ENCODE measurements around the gene KPNB1. TPM values are rescaled to one million over a fixed set of nuclear protein-coding genes. Genes with fewer than 3 reads are reported as not detected.

KPNB1 gene
- total RNA-seq, 1 experiment from 2014 or later: 237 TPM

DNA sequence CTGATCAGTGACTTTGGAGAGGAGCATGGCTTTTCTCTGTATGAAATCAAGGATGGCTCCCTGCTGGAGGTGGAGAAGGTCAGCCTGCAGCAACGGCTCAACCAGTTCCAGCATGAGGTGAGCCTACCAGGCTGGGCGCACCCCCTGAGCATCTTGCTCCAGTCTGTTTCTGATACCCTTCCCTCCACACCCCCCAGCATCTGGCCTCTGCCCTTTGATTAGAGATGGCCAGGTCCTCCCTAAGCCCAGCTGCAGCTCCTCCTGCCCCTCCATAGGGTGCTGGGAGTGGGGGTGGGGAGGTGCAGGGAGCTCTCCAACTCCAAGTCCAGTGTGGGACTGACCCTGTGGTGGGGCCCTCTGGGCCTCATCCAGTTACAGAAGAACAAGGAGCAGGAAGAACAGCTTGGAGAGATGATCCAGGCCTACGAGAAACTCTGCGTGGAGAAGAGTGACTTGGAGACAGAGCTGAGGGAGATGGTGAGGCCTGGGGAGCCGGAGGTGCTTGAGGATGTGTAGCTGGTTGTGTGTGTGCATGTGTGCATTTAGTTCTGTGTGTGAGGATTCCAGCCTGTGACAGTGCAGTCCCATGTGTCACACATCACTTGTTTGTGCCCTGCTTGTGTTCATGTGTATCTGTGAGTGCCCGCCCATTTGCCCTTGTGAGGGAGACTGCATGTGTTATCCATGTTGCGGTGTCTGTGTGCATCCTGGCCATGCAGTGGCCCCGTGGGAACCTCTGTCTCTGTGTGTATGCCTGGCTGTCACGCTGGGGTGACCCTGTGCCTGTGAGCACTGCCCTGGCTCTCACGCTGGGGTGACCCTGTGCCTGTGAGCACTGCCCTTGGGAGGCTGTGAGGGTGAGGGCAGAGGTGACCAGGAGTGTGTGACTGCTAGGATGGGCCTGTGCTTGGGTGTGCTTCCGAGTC lies 47.3 kb downstream of the KPNB1 start:
- no peak for DNase-seq (ENCODE audit: low read depth)

DNA sequence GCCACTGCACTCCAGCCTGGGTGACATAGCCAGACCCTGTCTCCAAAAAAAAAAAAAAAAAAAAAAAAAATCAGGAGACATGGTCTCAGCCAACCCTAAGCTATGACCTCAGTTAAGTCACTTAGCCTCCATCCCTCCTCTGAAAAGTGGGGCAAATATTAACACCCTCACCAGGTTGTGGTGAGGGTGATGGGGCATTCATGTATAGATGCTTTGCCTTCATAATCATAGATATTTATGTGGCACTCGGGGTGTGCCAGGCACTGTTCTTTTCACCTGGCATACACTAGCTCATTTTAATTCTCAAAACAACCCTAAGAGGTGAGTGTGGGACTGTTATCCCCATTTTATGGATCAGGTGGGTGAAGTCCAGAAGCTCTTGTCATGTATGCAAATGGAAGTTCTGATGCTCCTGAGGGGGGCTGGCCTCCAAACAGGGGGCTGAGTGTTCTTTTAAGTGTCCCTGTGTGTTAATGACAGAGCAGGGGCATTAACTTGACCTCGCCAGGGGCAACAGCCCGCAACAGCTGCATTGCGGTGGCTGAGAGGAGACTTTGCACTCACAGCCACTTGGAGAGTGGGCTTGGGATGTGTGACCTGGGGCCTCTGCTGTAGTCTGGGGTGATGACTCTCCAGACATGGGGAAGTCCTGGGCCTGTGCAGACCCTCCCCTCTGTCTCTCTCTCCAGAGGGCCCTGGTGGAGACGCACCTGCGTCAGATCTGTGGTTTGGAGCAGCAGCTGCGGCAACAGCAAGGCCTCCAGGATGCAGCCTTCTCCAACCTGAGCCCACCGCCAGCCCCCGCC lies 48.4 kb downstream of the KPNB1 start:
- no peak for DNase-seq (ENCODE audit: low read depth)

DNA sequence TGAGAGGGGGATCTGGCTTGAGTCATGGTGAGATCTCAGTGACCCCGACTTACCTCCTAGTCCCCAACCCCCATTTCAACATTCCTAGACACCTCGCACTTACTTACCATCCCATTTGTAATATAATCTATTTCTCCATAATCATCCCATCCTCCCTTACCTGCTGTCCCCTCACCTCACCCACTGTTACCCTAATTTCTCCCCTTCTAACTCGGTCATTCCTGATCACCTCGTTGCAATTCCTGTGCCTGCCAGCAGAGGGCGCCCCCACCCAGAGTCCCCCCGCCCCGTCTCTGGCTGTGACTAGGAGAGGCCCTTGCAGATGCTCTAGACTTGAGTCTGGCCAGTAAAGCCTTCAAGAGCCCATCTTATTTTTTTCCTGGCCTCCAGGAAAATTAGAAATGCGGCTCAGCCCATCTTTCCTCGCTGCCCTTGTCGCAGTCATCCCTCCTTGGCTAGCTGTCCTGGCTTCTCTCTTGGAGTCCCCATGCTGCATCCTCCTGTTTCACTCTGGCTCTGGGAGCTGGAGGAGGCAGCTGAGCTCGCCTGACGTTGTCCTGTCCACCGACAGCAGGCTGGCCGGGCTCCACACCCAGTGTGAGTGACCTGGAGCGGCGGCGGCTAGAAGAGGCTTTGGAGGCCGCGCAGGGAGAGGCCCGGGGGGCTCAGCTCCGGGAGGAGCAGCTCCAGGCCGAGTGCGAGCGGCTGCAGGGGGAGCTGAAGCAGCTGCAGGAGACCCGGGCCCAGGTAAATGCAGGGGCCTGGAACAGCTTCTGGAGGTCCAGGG lies 49.2 kb downstream of the KPNB1 start:
- peak; percentile 32 for DNase-seq (ENCODE audit: low read depth)

DNA sequence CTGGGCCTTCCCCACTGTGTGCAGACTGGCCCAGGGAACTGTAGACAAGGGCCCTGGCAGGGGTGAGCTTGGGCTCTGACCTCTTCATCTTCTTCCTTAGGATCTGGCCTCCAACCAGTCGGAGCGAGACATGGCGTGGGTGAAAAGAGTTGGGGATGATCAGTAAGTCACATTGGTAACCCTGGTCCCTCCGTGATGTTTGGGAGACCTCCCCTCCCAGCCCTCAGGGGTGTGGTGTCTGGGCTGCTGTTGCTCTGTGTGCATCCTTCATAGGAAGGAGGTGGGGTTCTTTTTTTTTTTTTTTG lies 49.8 kb downstream of the KPNB1 start:
- no peak for DNase-seq (ENCODE audit: low read depth)

DNA sequence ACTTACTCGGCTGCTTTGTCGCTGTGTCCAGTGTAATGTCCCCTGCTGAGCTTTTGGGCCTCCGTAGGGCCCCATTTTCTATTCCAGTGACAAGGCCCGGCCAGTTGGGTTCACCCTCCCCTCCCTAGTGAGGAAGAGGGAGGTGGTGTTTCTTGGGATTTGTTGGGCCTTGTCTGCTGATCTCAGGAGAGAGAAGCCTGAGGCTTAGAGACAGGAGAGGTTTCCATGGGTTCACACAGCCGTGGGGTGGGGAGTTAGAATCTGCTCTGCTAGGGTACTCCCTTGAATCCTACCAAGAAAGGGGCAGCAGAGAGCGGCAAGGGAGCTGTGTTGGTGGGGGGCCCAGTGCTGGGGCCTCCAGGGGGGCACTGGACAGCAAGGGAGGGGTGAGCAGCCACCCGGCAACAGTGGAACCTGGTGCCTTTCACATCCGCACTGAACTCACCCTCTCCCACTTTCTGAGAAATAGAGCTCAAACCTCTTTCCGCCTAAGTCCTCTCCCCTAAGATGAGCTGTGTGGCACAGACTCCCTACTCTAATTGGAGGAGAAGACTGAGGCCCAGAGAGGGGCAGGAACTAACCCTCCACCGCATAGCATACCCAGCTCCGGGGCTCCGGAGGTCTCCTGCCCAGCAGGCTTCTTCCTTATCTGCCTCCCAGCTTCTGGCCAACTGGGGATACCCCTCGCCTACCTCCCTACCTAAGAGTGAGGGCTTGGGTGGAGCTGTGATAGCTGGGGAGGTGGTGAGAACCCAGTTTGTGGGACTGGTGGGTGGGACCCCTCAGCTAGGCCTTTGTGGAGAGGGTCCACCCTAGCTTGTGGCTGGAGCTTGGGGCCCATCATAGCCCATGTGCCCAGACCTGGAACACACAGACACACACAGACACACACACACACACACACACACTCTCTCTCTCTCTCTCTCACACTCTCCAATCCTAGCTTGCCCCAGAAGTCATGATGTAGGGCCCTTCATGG lies 51.0 kb downstream of the KPNB1 start:
- no peak for DNase-seq (ENCODE audit: low read depth)

DNA sequence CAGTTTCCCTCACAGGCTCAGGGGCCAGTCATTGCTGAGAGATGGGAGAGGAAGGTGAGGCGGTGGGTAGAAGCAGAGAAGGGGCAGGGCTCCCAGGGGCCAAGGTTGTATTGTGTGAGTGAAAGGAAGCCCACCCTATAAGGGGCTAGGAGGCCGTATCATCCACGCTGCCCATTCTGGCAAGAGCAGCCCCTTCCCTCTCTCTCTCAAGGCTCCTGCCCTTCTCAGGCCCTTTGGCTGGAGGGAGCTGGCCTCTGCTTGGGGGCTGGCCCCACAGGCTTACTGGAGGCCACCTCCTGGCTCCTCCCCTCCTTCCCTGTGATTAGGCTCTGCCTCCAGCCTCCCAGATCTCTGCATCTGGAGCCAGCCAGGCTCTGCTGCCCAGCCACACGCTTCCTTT lies 51.9 kb downstream of the KPNB1 start:
- no peak for DNase-seq (ENCODE audit: low read depth)

DNA sequence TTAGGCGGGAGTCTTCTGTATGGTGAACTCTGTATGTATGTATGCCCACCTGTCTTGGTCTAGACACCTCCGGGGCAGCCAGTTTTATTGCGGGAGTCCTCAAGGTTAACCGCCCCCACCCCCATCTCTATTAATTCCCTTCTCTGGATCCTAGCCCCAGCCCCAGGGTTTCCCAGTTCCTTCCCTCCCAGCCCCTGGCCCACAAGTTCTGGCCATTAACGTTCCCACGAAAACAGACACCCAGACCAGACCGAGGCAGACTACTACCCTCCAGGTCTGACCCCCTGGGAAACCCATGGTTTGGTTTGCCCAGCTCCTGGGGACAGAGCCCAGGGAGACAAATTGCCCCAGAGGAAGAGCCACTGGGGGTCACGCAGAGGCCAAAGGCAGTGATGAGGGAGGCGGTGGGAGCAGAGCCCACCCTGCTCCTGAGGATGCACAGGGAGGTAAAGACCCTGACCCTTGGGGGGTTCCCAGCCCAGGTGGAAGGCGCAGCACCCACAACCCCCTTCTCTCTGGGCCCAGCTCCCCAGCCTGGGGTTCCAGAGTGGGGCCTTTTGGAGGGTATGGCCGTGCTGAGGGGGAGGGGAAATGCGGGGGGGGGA lies 52.8 kb downstream of the KPNB1 start:
- DNase-seq (ENCODE audit: low read depth): no peak

DNA sequence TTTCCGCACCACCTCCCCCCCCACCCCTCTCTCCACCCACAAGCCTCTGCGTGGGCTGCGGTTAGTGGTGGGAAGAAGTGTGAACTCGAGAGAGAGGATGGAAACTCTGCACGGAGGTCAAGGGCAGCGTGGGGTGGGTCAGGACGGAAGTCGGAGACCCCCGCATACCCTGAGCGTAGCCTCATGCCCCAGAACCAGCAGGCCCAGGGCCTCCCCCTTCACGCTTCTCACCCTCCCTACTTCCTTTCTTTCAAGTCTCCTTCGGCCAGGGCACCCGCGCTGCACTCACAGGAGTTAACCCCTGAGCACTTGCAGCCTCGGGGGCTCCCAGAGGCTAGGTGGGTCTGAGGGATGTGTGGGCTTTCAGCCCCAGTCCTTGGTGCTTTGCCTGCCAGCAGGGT lies 53.5 kb downstream of the KPNB1 start:
- no peak for DNase-seq (ENCODE audit: low read depth)

DNA sequence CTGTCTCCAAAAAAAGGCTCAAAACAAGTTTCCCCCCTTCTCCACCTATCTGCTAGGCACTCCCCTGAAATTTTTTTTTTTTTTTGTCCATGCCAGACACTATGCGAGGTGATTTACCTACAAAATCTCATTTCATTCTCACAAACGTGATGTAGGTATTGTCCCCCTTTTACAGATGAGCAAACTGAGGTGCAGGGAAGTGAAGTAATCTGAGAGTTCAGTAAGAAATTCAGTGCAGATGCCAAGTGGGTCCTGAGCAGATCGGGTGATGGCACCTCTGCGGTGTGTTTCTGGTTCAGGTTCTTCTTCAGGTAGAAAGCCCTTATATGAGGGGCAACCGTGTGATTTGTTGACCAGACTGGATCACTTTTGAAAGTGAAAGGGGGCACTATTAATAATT lies 54.0 kb downstream of the KPNB1 start:
- no peak for DNase-seq (ENCODE audit: low read depth)

DNA sequence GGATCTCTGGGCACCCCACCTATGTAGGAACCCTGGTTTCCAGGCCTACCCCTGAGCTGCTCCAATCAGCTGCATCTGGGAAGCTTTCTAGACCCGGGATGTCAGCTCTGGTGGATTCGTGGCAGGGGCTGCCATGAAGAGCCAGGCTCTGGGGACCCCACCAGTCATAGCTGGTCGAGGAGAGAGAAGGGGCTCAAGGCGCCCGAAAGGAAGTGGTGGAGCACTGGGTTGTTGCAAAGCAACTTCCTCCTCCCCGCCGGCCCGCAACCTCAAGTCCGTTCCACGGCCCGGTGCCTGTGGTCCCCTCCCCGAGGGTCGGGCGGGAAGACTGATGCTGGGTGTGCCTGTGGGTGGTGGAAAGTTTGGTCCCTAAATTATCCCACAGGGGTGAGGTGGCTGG lies 54.4 kb downstream of the KPNB1 start:
- DNase-seq (ENCODE audit: low read depth): no peak

DNA sequence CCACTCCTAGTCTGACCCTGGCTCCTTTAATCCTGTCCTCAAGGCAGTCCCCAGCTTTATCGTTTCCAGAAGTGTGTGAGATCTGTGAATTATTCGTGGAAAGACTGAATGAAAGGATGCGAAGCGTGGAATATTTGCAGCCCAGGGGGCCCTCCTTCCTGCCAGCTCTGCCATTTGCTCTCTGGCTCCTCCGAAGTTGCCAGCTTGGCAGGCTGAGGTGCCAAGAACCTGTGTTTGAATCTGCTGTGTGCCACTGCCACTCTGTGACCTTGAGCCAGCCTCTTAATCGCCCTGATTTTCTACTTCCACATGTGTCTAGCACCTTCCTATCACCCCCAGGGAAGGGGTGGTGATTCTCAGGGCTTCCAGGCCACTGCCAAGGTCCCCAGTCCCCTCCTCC lies 55.0 kb downstream of the KPNB1 start:
- no peak for DNase-seq (ENCODE audit: low read depth)

DNA sequence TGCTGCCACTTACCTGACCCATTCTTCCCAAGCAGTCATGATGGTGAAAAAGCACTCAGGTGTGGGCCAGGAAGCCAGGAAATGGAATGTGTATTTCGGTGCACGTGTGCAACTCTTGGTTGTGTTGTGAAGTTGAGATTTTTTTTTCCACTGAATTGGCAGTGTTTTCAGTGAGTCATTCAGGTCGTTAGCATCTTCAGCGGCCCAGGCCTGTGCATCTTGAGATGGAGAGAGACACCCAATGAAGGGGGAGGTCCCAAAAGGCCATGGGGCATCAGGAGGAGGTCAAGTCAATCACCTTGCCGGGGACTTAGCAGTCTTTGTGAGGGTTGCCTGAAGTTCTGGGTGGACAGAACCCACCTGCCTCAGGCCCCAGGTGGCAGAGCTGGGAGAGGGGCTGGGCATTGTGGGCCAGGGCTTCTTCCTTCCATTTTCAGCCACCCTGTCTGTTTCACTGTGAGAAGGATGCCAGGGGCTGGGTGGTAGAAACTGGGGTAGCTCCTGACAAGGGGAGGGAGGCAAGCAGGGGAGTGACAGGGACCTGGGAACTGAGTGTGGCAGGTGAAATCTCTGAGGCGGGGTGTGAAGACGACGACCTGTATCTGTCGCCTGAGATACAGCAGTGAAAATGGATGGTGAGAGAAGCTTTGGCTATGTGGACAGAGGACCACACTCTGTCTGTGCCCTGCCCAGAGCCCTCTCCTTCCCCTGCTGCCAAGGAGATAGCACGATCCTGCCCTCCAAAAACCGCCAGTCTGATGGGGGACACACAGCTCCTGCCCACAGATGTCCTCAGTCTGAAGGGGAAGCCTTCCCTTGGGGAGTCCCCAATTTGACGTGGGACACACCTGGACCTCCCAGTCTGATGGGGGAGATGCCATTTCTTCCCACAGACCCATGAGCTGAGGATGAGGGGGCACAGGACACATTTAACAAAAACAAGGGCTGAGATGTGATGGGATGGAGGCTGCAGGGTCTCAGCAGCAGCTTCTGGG lies 56.1 kb downstream of the KPNB1 start:
- DNase-seq (ENCODE audit: low read depth): no peak

DNA sequence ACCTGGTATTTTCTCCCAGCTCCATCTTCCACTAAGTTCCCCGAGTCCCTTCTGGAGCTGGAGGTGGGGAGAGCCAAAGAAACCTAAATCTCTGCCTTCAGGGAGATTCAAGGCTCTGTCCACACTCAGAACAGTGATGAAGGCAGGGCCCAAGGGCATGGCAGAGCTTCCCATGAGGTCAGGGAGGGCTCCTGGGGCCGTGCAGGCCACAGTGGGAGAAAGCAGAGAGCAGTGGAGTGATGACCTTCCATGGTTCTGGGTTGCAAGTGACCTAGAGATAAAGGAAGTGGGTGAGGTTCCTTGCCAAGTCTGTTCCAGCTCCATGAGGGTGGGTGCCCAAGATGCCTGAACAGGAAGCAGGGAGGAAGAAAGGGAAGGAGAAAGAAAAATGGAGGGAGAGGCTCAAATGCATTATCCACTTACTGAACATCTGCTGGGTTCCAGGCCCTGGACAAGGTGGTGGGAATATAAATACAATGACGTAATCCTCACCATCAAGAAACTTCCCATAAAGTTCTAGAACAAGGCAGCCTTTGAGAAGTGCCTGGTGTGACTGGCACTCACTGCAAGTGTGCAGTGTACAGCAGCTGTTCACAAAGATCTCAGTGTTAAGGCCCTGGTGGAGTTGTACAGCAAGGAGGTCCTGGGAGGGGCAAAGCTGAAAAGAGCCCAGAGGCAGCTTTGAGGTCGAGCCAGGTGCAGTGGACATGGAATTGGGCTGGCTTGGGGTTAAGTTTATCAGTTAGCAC lies 57.5 kb downstream of the KPNB1 start:
- DNase-seq (ENCODE audit: low read depth): peak; percentile 54

DNA sequence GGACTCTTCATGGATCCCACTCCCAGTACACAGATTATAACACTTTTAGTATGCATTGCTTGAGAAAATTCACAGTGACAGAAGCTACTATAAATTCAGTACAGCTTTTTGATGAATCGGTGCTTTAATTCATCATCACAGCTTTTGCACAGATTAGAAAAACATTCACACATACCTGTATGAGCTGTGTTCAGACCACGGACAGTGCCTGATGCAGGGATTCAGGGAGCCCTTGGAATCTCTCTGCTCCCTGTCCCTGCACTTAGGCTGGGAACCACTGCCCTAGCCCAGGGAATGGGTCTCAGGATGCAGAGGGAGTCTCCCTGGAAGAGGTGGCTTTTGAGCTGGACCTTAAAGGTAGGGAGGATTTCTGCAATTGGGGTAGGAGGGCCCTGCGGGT lies 58.2 kb downstream of the KPNB1 start:
- DNase-seq (ENCODE audit: low read depth): no peak

DNA sequence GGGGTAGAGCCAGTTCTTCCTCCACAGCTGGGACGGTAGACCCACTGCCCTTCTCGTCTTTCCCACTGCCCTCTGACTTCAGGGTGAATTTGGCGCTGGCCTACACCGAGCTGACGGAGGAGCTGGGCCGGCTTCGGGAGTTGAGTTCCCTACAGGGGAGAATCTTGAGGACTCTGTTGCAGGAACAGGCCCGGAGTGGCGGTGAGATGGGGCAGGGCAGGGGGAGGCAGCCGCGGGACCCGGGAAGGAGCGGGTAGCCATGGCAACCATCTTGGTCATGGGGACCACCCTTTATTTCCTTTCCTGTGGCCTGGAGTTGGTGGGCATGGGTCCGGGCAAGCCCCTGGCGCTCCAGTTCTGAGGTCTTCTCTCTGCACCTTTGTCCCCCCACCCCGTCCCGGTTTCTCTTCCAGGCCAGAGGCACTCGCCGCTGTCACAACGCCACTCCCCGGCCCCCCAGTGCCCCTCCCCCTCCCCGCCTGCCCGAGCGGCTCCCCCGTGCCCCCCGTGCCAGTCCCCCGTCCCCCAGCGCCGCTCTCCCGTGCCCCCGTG lies 58.7 kb downstream of the KPNB1 start:
- no peak for DNase-seq (ENCODE audit: low read depth)

DNA sequence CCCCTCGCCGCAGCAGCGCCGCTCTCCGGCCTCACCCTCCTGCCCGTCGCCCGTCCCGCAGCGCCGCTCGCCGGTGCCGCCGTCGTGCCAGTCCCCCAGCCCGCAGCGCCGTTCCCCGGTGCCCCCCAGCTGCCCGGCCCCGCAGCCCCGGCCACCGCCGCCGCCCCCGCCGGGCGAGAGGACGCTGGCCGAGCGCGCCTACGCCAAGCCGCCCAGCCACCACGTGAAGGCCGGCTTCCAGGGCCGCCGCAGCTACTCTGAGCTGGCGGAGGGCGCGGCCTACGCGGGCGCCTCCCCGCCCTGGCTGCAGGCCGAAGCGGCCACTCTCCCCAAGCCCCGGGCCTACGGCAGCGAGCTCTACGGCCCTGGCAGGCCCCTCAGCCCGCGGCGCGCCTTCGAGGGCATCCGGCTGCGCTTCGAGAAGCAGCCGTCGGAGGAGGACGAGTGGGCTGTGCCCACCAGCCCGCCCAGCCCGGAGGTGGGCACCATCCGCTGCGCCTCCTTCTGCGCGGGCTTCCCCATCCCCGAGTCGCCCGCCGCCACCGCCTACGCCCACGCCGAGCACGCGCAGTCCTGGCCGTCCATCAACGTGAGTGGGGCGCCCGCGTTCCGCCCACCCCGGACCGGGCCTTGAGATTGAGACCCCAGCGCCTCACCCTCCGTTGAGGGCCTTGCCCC lies 59.3 kb downstream of the KPNB1 start:
- peak; percentile 22 for DNase-seq (ENCODE audit: low read depth)

DNA sequence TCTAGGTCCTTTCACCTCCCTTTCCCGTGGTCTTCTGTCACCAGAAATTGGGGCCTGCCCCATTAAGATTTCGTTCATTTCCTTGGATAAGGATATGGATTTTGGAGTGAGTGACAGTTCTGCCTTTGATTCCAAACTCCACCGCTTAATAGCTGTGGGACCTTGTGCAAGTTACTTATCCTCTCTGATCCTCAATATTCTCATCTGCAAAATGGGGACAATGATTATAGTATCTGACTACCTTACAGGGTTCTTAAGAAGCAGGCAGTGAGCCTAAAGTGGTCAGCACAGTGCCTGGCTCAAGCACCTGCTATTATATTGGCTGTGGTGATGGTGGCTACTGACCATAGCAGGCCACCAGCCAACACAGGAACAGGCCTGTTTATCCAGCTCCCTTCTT lies 59.9 kb downstream of the KPNB1 start:
- DNase-seq (ENCODE audit: low read depth): no peak

Data from RPMI7951 (cell line).